ENCODE measurements around the gene CYP24A1.

Gene CYP24A1

DNA sequence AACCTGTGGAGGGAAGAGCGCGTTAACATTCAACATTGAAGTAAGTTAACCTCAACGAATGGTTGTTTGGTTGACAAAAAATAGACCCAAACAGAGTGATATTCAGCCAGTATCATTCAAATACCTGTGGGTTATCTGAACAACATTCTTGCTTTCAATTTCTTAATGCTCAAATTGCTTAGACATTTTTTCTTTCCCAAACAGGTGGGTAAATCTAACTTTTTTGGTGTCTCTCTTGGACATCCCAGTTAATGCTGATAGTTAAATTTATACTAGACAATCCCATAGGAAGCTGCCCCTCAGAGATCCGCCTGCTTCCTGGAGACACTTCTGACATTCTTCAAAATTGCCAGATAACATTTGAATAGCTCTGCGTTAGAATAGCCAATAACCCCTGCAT lies 20.0 kb upstream of the CYP24A1 start:
- DNase-seq: no peak
- Histone ChIP-seq H3K4me1 (peaks cover 10% of the 10 kb centered on the region), H3K36me3 (no peaks in the 10 kb centered on the region), H3K27me3 (no peaks in the 10 kb centered on the region; the same call in none of the 2 replicates), H3K9me3 (no peaks in the 10 kb centered on the region), H3K4me3 (ENCODE audit: low read depth, low read length) (no peak overlapping the region)
- no peak for TF ChIP-seq CTCF (IDR thresholded peaks at IDR 0.05; ENCODE audit: low read depth, low read length)

- DNase-seq: no peak
- Histone ChIP-seq H3K36me3 (no peaks in the 10 kb centered on the region), H3K4me1 (no peaks in the 10 kb centered on the region), H3K4me3 (ENCODE audit: low read depth, low read length) (no peak overlapping the region), H3K9me3 (no peaks in the 10 kb centered on the region), H3K27me3 (peaks cover 4% of the 10 kb centered on the region)
- TF ChIP-seq CTCF (IDR thresholded peaks at IDR 0.05; ENCODE audit: low read depth, low read length): no peak
Measured at GRCh38 chr20:54190217-54190616, 16.4 kb upstream of the CYP24A1 start.

GRCh38 chr20:54189630-54190029 lies 15.8 kb upstream of the CYP24A1 start:
- DNase-seq: no peak
- Histone ChIP-seq H3K27me3 (peaks cover 10% of the 10 kb centered on the region), H3K4me3 (ENCODE audit: low read depth, low read length) (no peak overlapping the region), H3K9me3 (no peaks in the 10 kb centered on the region), H3K36me3 (no peaks in the 10 kb centered on the region), H3K4me1 (no peaks in the 10 kb centered on the region)
- TF ChIP-seq CTCF (IDR thresholded peaks at IDR 0.05; ENCODE audit: low read depth, low read length): no peak

DNA sequence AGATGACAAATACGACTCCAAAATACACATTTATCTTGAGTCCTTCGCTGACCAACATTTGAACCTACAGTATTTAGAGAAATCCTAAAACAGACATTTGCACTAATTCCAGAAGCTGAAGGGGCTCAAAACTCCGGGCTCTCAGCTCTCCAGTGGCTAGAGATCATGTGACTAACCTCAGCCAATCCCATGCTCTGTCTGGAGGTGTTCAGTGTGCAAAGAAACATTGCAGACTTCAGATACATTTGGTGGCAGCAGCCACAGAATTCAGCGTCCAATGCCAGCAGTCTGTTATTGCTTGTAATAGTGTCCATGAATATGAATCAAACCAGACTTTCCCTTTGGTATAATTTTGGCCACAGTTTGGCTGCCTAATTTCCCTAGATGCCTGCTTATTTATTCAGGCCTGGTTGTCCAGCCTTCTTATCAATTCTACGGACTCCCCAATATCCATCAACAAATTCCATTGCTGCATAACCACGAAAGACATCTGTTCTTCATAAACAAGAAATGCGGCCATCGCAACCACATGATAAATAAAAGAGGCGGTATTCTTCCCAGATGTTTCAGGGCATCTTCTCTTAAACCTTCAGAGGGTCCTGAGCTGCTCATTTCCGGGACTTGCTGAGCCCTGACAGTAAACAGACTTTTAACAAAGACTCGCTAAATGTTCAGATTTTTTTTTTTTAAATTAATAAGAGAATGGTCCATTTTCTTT lies 14.5 kb upstream of the CYP24A1 start:
- Histone ChIP-seq H3K36me3 (no peaks in the 10 kb centered on the region), H3K27me3 (peaks cover 23% of the 10 kb centered on the region), H3K4me1 (no peaks in the 10 kb centered on the region), H3K4me3 (ENCODE audit: low read depth, low read length) (0 out of 2 replicates have a peak overlapping the region, but pooled peaks have one; percentile 2), H3K9me3 (no peaks in the 10 kb centered on the region)
- no peak for DNase-seq
- TF ChIP-seq CTCF (IDR thresholded peaks at IDR 0.05; ENCODE audit: low read depth, low read length): no peak

GRCh38 chr20:54184904-54185626 lies 11.3 kb upstream of the CYP24A1 start:
- Histone ChIP-seq H3K9me3 (no peaks in the 10 kb centered on the region), H3K4me3 (ENCODE audit: low read depth, low read length) (no peak overlapping the region), H3K27me3 (peaks cover 47% of the 10 kb centered on the region), H3K4me1 (no peaks in the 10 kb centered on the region), H3K36me3 (no peaks in the 10 kb centered on the region)
- DNase-seq: no peak
- TF ChIP-seq CTCF (IDR thresholded peaks at IDR 0.05; ENCODE audit: low read depth, low read length): no peak

DNA sequence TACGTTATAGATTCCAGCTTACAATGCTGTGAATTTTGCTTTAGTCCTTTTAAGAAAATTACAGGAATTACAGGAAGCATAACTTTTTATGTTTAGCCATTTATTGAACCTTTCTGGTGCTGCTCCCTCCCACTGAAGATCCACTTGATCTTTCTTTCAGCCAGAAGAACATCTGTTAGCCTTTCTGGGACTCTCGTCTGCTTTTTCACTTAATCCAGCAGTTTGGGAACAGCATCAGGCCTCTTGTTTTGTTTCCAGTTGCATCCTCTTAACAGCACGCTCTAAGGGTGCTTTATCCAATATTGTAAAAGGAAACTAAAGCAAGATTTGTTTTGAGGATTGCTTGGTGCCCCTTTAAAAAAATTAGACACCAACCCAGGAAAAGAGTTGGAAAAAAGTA lies 10.3 kb upstream of the CYP24A1 start:
- Histone ChIP-seq H3K4me1 (no peaks in the 10 kb centered on the region), H3K4me3 (ENCODE audit: low read depth, low read length) (no peak overlapping the region), H3K27me3 (peaks cover 47% of the 10 kb centered on the region), H3K9me3 (no peaks in the 10 kb centered on the region), H3K36me3 (no peaks in the 10 kb centered on the region)
- DNase-seq: no peak
- TF ChIP-seq CTCF (IDR thresholded peaks at IDR 0.05; ENCODE audit: low read depth, low read length): no peak

Data from BE2C (cell line).